ENCODE results near the gene EFCAB6.

EFCAB6 gene

DNA sequence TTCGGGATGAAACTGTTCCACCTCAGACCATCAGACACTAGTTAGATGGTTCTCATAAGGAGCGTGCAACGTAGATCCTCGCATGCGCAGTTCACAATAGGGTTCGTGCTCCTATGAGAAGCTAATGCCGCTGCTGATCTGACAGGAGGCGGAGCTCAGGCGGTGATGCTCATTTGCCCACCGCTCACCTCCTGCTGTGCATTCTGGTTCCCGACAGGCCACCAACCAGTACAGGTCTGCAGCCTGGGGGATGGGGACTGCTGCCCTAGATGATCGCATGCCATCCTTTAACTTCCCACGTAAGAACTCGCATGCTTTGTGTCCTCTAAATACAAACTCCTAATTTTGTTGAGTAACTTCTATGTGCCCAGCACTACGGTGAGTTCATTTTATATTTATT lies 62.6 kb downstream of the EFCAB6 start:
- no peak for DNase-seq (ENCODE audit: low read depth)

- no peak for DNase-seq (ENCODE audit: low read depth)
Observed at GRCh38 chr22:43747877-43748276, 64.2 kb downstream of the EFCAB6 start.

DNA sequence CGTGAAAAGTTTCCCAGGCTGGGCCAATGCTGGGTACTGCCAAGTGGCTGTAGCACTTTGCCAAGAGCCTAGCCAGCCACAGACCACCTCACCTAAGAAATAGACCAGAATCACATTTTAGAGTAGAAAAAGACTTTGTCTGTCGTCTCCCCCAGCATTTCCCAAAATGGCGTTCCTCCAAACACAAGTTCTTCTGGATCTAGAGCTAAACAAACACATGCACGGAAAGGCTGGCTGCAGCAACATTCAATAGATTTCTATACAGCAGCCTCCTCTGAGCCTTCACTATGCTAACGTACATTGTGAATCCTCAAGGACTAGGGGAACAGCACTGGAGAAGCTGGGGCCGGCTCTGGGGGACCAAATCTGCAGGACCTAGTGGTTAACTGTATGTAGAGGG lies 65.0 kb downstream of the EFCAB6 start:
- no peak for DNase-seq (ENCODE audit: low read depth)

GRCh38 chr22:43745783-43746356 lies 66.2 kb downstream of the EFCAB6 start:
- DNase-seq (ENCODE audit: low read depth), result no peak

- no peak for DNase-seq (ENCODE audit: low read depth)
Observed at GRCh38 chr22:43745411-43745770, 66.7 kb downstream of the EFCAB6 start.

- DNase-seq (ENCODE audit: low read depth), result no peak
Observed at GRCh38 chr22:43744700-43745410, 67.2 kb downstream of the EFCAB6 start.

GRCh38 chr22:43743929-43744643 lies 68.0 kb downstream of the EFCAB6 start:
- DNase-seq (ENCODE audit: low read depth), result no peak

GRCh38 chr22:43743131-43743530 lies 69.0 kb downstream of the EFCAB6 start:
- DNase-seq (ENCODE audit: low read depth), result no peak

- DNase-seq (ENCODE audit: low read depth), result no peak
Observed at GRCh38 chr22:43742154-43742950, 69.8 kb downstream of the EFCAB6 start.

DNA sequence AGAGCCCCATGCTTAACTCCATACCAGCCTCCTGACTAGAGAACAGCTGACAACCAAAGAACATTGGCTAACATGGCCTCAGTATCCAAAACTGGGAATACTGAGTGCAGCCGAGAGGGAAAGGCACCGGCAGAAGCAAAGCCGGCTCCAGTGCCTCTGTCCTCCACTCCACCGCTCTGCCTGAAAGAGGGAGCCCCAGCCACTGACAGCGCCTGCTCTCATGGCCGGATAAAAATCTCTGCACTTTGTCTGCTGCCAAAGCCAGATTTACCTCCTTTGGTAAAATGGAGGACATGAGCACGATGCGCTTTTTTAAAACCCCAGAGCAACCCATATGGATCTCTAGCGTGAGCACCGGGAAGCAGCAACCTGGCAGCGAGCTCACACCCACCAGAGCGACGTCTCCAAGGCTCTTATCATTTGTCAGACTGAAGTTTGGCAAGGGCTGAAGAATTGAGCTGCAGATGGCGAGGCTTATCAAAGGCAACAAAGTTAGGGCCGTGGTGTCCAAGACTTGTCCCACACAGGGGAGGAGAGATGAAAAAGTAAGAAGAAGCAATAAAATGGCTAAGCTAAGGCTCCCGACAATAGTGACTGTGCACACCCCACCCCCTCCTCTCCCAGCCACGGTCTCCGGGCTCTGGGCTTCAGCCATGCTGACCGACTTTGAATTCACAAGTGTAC lies 71.4 kb downstream of the EFCAB6 start:
- no peak for DNase-seq (ENCODE audit: low read depth)

DNA sequence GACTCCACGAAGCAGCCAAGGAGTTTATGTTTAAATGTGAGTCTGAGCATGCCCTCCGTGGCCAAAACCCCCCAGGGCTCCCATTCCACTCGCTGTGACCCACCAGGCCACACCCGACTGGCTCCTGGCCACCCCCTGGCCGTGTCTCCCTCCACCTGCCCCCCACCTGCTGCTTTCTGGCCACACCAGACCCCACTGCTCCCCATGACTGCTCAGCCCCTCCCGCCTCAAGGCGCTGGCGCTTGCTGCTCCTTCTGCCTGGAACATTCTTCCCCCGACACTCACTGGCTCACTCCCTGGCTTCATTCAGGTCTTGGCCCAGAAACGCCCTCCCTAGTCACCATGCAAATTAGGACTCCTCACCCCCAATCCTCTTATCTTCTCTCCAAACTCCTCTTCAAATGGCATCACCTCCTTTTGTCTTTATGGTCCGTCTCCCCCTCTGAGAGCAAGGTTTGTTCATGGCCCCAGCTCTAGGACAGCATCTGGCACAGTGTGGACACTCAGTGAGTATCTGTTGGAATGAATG lies 72.2 kb downstream of the EFCAB6 start:
- DNase-seq (ENCODE audit: low read depth), result no peak

DNA sequence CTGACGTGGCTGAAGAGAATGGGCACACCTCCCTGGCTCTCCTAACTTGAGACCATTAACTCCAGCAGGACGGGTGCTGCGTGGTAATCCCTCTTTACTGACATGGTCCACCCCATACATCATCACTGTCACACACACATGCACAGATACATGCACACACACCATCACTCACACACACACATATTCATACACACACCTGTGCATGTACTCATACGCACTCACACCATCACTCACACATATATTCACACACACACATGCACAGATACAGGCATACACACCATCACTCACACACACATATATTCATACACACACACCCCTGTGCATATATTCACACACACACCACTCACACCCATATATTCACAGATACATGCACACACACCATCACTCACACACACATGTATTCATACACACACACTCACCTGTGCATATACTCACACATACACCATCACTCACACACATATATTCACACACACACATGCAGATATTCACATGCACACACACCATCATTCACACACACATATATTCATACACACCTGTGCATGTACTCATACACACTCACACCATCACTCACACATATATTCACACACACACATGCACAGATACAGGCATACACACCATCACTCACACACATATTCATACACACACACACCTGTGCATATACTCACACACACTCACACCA lies 74.8 kb downstream of the EFCAB6 start:
- no peak for DNase-seq (ENCODE audit: low read depth)

DNA sequence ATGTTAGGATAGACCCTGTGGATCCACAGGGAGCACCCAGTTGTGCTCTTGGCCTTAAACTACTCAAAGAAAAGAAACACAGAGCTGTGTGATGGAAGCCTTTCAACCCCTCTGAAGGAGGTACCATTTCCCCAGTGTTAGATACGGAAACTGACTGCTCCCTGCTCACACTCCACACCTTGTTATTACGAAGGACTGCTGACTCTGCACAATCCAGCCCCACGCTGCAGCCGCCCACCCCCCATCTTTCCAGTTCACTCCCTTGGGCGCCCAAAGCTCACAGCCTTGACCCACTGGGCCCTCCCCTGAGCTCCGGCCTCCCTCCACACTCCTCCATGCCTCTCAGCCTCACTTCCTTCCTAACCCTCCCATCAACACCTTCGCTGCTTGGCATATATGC lies 75.5 kb downstream of the EFCAB6 start:
- no peak for DNase-seq (ENCODE audit: low read depth)

GRCh38 chr22:43734370-43735150 lies 77.5 kb downstream of the EFCAB6 start:
- no peak for DNase-seq (ENCODE audit: low read depth)

DNA sequence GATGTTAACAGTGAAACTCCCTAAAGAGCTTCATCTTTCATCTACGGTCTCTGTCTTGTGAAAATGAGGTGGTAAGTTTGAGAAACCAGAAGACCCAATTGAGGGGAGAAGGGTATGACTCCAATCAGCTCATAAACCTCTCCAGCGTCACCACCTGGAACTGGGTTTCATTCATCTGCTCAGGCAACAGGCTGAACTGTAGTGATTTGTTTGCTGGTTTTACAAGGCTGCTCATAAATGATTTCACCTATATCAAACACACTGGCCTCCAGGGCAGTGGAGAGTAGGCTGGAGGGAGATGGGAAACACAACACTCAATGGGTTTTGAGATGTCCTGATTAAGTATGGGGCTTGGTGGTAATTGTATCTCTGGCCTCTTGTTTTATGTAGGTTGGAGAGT lies 79.0 kb downstream of the EFCAB6 start:
- no peak for DNase-seq (ENCODE audit: low read depth)

GRCh38 chr22:43731988-43732387 lies 80.1 kb downstream of the EFCAB6 start:
- DNase-seq (ENCODE audit: low read depth), result no peak

DNA sequence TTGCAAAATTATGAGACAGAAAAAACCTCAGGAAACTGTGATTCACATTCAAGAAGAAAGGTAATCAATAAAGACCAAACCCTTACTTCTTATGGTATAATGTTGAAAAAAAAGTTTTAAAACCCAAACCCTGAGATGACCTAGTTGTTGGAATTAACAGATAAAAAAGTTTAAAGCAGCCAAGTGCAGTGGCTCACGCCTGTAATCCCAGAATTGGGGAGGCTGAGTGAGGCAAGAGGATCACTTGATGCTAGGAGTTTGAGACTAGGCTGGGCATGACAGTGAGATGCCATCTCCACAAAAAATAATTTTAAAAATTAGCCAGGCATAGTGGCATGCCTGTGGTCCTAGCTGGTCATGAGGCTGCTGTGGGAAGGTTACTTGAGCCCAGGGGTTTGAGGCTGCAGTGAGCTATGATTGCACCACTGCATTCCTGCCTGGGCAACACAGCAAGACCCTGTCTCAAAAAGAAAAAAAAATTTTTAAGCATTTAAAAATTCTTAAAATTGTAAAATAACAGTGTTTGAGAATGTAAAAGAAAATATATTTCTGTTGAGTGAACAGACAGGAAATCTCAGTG lies 85.1 kb downstream of the EFCAB6 start:
- DNase-seq (ENCODE audit: low read depth), result no peak

- DNase-seq (ENCODE audit: low read depth), result no peak
Observed at GRCh38 chr22:43726322-43726721, 85.8 kb downstream of the EFCAB6 start.

DNA sequence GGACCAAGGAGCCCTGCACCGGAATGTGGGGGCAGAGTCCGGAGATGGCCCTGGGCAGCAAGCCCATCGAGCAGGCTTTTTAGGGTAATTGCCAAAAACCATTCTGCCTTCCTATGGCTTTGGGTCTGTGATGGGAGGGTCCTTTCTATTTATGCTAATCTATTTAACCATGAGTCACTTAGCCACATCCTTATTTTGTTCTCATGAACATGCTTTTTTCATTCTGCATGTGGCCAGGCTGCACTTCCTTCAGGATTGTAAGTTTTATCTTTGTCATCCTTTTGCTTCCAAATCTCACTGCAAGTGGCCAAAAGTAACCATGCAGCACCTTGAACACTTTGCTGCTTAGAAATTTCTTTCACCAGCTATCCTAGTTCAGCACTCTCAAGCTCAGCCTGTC lies 88.3 kb downstream of the EFCAB6 start:
- no peak for DNase-seq (ENCODE audit: low read depth)

GRCh38 chr22:43722444-43722843 lies 89.7 kb downstream of the EFCAB6 start:
- DNase-seq (ENCODE audit: low read depth), result no peak
